Nephron progenitor cell (in vitro differentiated cells): ENCODE data around the gene TTI1.

ENCODE experiments used
- DNase-seq: peaks from one replicate; pipeline ENCODE4 v3.0.0; 2021
- H3K27ac Mint-ChIP-seq: 2 replicates; pipeline ENCODE4 v1.8.0; 2021; ENCODE audit warnings: mild to moderate bottlenecking, moderate library complexity, mixed read lengths
- H3K27me3 Mint-ChIP-seq: 2 replicates; pipeline ENCODE4 v1.8.0; 2021; ENCODE audit warnings: mild to moderate bottlenecking, low read depth, mixed read lengths; ENCODE audit not compliant: poor library complexity
- H3K36me3 Mint-ChIP-seq: 2 replicates; pipeline ENCODE4 v1.8.0; 2021; ENCODE audit warnings: low read depth, mixed read lengths
- H3K4me1 Mint-ChIP-seq: 2 replicates; pipeline ENCODE4 v1.8.0; 2021; ENCODE audit warnings: mixed read lengths
- H3K4me3 Mint-ChIP-seq: 2 replicates; pipeline ENCODE4 v1.8.0; 2021; ENCODE audit warnings: mild to moderate bottlenecking, moderate library complexity, mixed read lengths
- H3K9me3 Mint-ChIP-seq: 2 replicates; pipeline ENCODE4 v1.8.0; 2021; ENCODE audit warnings: mild to moderate bottlenecking, moderate library complexity, mixed read lengths
- CTCF ChIP-seq: fragments of 200-600 bp; sonication (generic); IDR thresholded peaks from 2 replicates; pipeline ENCODE4 v1.5.0; 2021; ENCODE audit warnings: antibody characterized with exemption

Gene TTI1

GRCh38 chr20:38054647-38055046, 21.4 kb upstream of the TTI1 start:
- Mint-ChIP-seq H3K27ac (no peak overlapping the region), H3K4me3 (no peak overlapping the region), H3K4me1 (peaks cover 15% of the 10 kb centered on the region), H3K27me3 (no peaks in the 10 kb centered on the region), H3K36me3 (peaks cover 20% of the 10 kb centered on the region), H3K9me3 (no peaks in the 10 kb centered on the region)
- no peak for DNase-seq
- TF ChIP-seq CTCF = no peak

DNA sequence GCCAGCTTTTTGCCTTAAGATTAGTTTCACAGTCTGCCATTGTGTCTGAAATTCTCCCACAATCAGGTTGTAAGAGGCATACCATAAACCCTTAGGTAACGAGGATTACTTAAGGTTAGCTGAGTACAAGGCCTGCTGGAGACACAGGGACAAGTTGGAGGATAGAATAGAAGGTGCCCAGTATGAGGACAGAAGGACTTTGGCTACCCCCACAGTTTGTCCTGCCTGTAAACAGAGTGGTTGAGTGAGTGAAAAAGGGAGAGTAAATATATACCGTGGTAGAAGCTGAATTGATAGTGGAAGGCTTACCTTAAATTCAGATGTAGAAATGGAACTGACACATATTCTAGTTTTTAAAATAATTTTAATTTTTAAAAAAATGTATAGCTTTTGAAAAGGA, 19.6 kb upstream of the TTI1 start:
- H3K4me3 Mint-ChIP-seq = no peak overlapping the region
- no peaks in the 10 kb centered on the region for H3K9me3 Mint-ChIP-seq
- H3K27ac Mint-ChIP-seq = no peak overlapping the region
- no peaks in the 10 kb centered on the region for H3K27me3 Mint-ChIP-seq
- TF ChIP-seq CTCF = no peak
- H3K4me1 Mint-ChIP-seq = peaks cover 17% of the 10 kb centered on the region
- no peak for DNase-seq
- peaks cover 23% of the 10 kb centered on the region for H3K36me3 Mint-ChIP-seq

- Mint-ChIP-seq H3K4me1 (peaks cover 30% of the 10 kb centered on the region), H3K27me3 (no peaks in the 10 kb centered on the region), H3K27ac (no peak overlapping the region), H3K4me3 (no peak overlapping the region), H3K36me3 (peaks cover 19% of the 10 kb centered on the region), H3K9me3 (no peaks in the 10 kb centered on the region)
- no peak for DNase-seq
- no peak for TF ChIP-seq CTCF
These were observed 17.4 kb upstream of the TTI1 start for GRCh38 chr20:38050686-38051085.

- Mint-ChIP-seq H3K4me1 (peaks cover 31% of the 10 kb centered on the region), H3K27ac (no peak overlapping the region), H3K4me3 (no peak overlapping the region), H3K9me3 (no peaks in the 10 kb centered on the region), H3K27me3 (no peaks in the 10 kb centered on the region), H3K36me3 (peaks cover 19% of the 10 kb centered on the region)
- no peak for DNase-seq
- no peak for TF ChIP-seq CTCF
These were observed 16.5 kb upstream of the TTI1 start for GRCh38 chr20:38049800-38050199.

DNA sequence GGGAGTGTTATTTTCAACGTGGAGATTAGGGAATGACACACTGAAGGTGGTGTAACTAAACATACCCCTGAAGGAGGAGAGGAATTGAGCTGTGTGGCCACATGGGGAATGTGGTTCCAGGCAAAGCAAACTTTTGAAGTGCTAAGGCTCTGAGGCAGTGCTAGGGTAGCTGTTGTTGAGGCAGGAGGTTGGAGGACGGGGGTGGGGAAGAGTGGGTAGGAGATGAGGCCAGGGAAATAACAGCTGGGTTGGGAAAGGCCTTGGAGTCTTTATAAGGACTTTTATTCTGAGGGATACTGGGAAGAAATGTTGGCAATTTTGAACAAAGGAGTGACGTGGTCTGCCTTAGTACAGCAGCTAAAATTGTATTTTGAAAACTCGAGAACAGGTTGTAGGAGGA, 13.3 kb upstream of the TTI1 start:
- peaks cover 32% of the 10 kb centered on the region for H3K4me1 Mint-ChIP-seq
- H3K27me3 Mint-ChIP-seq = no peaks in the 10 kb centered on the region
- peaks cover 39% of the 10 kb centered on the region for H3K36me3 Mint-ChIP-seq
- no peaks in the 10 kb centered on the region for H3K9me3 Mint-ChIP-seq
- H3K4me3 Mint-ChIP-seq = no peak overlapping the region
- no peak for DNase-seq
- TF ChIP-seq CTCF = no peak
- no peak overlapping the region for H3K27ac Mint-ChIP-seq

DNA sequence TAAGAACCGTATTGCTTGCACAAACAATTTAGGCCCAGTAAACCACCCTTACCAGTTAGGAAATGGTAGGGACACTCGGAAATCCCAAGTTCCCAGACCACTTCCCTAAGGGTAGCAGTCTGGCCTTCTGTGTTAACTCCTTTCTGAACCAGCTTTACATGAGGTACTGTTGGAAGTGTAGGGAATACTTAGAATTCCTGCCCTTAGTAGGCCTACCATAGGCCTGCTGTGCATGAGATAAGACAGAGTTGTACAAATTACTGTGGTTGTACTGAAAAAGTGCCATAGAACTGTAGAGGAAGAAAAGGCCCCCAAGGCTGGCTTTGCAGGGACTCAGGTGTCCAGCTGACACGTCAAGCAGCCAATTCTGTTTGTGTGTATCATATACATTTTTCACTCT, 11.4 kb upstream of the TTI1 start:
- H3K9me3 Mint-ChIP-seq = no peaks in the 10 kb centered on the region
- no peaks in the 10 kb centered on the region for H3K27me3 Mint-ChIP-seq
- peaks cover 29% of the 10 kb centered on the region for H3K4me1 Mint-ChIP-seq
- TF ChIP-seq CTCF = no peak
- peaks cover 47% of the 10 kb centered on the region for H3K36me3 Mint-ChIP-seq
- no peak for DNase-seq
- no peak overlapping the region for H3K4me3 Mint-ChIP-seq
- H3K27ac Mint-ChIP-seq = no peak overlapping the region
